Karpas-422 (cell line): ENCODE data around the gene GPSM1. TPM values are rescaled to one million over a fixed set of nuclear protein-coding genes. Genes with fewer than 3 reads are reported as not detected.

Experiments
- DNase-seq: peaks from one replicate; pipeline ENCODE4 v3.0.0-alpha.2; 2015
- H2AFZ ChIP-seq: fragments of 200-600 bp; sonication (generic); 2 replicates; pipeline ENCODE4 v1.6.1; 2014; ENCODE audit warnings: antibody characterized with exemption, low read length, mixed read lengths
- H3K27ac ChIP-seq: fragments of 200-600 bp; sonication (generic); 2 replicates; pipeline ENCODE4 v1.5.1; 2014; ENCODE audit warnings: mild to moderate bottlenecking, low read length, moderate library complexity
- H3K27me3 ChIP-seq: fragments of 200-600 bp; sonication (generic); 2 replicates; pipeline ENCODE4 v1.6.1; 2014; ENCODE audit warnings: low read length, mixed read lengths
- H3K36me3 ChIP-seq: fragments of 200-600 bp; sonication (generic); 2 replicates; pipeline ENCODE4 v1.6.1; 2014; ENCODE audit warnings: low read length, mixed read lengths; ENCODE audit not compliant: insufficient read depth
- H3K4me1 ChIP-seq: fragments of 200-600 bp; sonication (generic); 2 replicates; pipeline ENCODE4 v1.6.1; 2014; ENCODE audit warnings: mild to moderate bottlenecking, low read length, mixed read lengths
- H3K4me2 ChIP-seq: fragments of 200-600 bp; sonication (generic); 2 replicates; pipeline ENCODE4 v1.6.1; 2014; ENCODE audit warnings: low read length, low read depth, mild to moderate bottlenecking; ENCODE audit not compliant: poor library complexity, severe bottlenecking
- H3K4me3 ChIP-seq: fragments of 200-600 bp; sonication (generic); 2 replicates; pipeline ENCODE4 v1.5.1; 2014; ENCODE audit warnings: mild to moderate bottlenecking, antibody characterized with exemption, low read length, mixed read lengths
- H3K79me2 ChIP-seq: fragments of 200-600 bp; sonication (generic); 2 replicates; pipeline ENCODE4 v1.6.1; 2014; ENCODE audit warnings: mild to moderate bottlenecking, low read length, mixed read lengths
- H3K9ac ChIP-seq: fragments of 200-600 bp; sonication (generic); 2 replicates; pipeline ENCODE4 v1.6.0; 2014; ENCODE audit warnings: low read length
- H3K9me2 ChIP-seq: fragments of 200-600 bp; sonication (generic), shearing (Covaris generic); replicated peaks from 2 replicates; pipeline ENCODE4 v1.6.0; 2014; ENCODE audit warnings: mild to moderate bottlenecking, low read length, moderate library complexity; ENCODE audit not compliant: insufficient read depth
- H3K9me3 ChIP-seq: fragments of 300-700, 200-600 bp; sonication (generic); 2 replicates; pipeline ENCODE4 v1.6.1; 2014; ENCODE audit warnings: low read length, mixed read lengths
- H4K20me1 ChIP-seq: fragments of 200-600 bp; sonication (generic); 2 replicates; pipeline ENCODE4 v1.6.1; 2014; ENCODE audit warnings: mild to moderate bottlenecking, antibody characterized with exemption, low read length, low read depth; ENCODE audit not compliant: insufficient read depth
- total RNA-seq: library from RNA; depleted of rRNA; stranded (reverse); fragments of >200 nt; shearing (Covaris generic); gene quantifications from 2 replicates; pipeline ENCODE4 v1.2.3, GENCODE V29; 2014; ENCODE audit warnings: low replicate concordance

The GPSM1 gene
- total RNA-seq, 1 experiment from 2014 or later, result 11.7 TPM

DNA sequence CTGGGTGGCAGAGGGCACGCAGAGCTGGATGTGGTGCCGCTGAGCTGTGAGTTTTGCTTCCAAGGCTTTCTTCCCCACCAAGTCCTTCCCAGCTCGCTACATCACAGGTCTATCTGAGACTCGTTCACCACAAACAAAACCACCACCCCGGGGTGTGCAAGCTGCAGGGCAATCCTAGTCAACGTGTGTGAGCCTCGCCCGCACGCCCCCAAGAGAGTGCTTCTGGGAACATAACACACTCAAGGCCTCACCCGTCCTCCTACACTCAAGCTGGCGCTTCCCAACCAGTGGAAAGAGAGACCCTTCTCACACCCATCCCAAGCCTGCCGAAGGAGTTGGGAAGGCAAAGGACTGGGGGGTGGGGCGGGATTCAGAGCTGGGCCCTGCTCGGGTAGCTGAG, 62.1 kb downstream of the GPSM1 start:
- no peaks in the 10 kb centered on the region for H3K27me3 ChIP-seq
- H3K9me2 ChIP-seq, result no peaks in the 10 kb centered on the region
- H3K27ac ChIP-seq, result no peak overlapping the region
- no peaks in the 10 kb centered on the region for H3K79me2 ChIP-seq
- no peaks in the 10 kb centered on the region for H3K4me1 ChIP-seq
- no peak for DNase-seq
- no peak overlapping the region for H3K4me3 ChIP-seq
- no peak overlapping the region for H2AFZ ChIP-seq
- no peak overlapping the region for H3K4me2 ChIP-seq
- no peaks in the 10 kb centered on the region for H3K9me3 ChIP-seq
- H3K36me3 ChIP-seq, result peaks cover 17% of the 10 kb centered on the region; the same call in 1 of the 2 replicates
- no peak overlapping the region for H3K9ac ChIP-seq
- H4K20me1 ChIP-seq, result 0 out of 2 replicates have a peak, but pooled peaks cover 5% of the 10 kb centered on the region

DNA sequence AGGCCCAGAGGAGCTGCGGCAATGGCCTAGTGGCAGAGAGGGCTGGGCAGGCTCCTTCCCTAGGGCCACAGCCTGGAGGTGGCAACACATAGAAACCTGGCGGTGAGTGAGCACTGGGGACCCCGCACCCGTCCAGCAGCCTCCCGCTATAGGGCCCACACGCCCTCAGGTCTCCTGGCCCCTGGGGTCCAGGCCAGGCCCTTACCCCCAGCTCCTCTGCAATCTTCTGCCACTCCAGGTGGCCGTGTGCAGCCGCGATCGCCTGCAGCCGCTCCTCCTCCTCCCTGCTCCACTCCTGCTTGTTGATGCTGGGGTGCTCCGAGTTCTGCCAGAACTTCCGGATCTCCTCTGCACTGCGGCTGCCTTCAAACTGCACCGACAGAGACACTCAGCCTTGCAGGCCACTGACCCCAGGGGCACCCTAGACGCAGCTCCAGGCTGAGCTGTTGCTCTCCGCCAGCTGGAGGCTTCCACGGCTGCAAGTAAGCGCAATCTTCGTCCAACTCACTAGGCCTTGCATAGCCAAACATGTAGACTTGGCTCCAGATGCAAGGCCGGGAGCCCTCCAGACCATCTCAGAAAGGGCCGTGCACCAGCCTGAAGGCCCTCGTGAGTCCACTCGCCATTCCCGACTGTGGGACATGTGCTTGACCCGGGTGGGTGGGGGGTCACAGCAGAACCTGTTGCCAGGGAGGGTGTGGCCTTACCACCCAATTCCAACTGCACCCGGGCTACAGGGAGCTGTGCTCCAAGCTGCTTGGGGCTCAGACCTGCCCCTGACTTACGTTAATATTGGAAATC, 64.6 kb downstream of the GPSM1 start:
- H3K4me1 ChIP-seq, result no peaks in the 10 kb centered on the region
- H3K79me2 ChIP-seq, result no peaks in the 10 kb centered on the region
- H3K9ac ChIP-seq, result no peak overlapping the region
- H2AFZ ChIP-seq, result no peak overlapping the region
- no peaks in the 10 kb centered on the region for H3K27me3 ChIP-seq
- H3K36me3 ChIP-seq, result peaks cover 17% of the 10 kb centered on the region
- no peaks in the 10 kb centered on the region for H3K9me2 ChIP-seq
- no peaks in the 10 kb centered on the region for H4K20me1 ChIP-seq
- no peak overlapping the region for H3K4me2 ChIP-seq
- no peak for DNase-seq
- H3K9me3 ChIP-seq, result no peaks in the 10 kb centered on the region
- no peak overlapping the region for H3K27ac ChIP-seq
- no peak overlapping the region for H3K4me3 ChIP-seq

DNA sequence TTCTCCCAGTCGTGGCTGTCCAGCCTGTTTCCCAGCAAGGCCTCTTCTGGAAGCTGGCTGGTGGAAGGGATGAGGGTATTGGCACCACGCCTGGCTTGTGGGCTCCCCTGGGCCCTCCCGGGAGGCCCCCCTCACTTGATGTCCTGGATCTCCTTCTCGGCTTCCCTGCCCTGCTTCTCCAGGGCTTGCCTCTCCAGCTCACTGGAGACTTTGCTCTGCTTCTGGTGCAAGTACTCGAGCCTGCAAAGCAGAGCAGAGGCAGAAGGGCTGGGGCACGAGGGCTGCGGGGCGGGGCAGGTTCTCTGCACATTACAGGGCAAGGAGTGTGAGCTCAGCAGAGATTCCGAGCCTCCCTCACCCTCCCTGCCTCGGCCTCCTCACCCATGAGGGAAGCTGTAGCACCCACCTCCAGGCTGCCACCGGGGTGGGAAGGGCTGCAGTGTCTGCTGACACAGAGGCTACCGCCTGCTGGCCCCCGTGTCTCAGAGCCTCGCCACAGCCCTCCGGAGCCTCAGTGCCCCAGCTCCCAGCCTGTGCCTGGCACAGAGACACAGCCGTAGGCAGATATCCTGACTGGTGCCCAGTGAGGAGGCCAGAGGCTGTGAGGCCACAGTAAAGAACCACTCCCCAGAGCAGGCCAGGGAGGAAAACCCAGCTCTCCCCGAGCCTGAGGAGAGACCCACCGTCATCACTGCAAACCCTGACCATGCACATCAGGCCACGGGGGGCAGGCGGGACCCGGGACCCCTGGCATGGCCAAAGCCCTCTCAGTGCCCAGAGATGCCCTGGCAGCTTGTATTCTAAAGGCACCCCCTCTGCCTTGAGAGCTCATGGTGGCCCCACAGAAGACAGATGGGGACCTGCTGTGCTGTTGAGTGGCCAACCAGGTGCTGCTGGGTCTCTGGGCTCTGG, 65.5 kb downstream of the GPSM1 start:
- Histone ChIP-seq H3K27me3 (no peaks in the 10 kb centered on the region), H4K20me1 (no peaks in the 10 kb centered on the region), H2AFZ (no peak overlapping the region), H3K4me3 (no peak overlapping the region), H3K27ac (no peak overlapping the region), H3K36me3 (peaks cover 20% of the 10 kb centered on the region), H3K4me1 (no peaks in the 10 kb centered on the region), H3K9ac (no peak overlapping the region), H3K4me2 (no peak overlapping the region), H3K9me2 (no peaks in the 10 kb centered on the region), H3K9me3 (no peaks in the 10 kb centered on the region), H3K79me2 (peaks cover 2% of the 10 kb centered on the region)
- no peak for DNase-seq

DNA sequence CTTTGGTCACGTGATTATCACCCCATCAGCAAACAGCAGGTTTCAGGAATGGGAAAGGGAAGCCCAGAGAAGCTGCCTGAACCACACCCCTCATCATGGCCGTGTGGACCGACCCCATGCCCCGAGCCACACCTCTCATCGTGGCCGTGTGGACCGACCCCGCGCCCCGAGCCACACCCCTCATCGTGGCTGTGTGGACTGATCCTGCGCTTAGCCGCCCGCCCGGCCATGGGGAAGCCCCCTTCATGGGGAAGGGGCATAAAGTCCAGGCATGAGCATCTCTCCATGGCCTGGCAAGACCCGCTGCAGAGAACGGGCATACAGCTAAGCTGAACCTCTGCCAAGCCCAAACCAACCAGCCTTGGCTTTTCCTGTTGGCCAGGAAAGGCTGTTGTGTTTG, 66.2 kb downstream of the GPSM1 start:
- no peaks in the 10 kb centered on the region for H3K27me3 ChIP-seq
- peaks cover 19% of the 10 kb centered on the region for H3K36me3 ChIP-seq
- peaks cover 5% of the 10 kb centered on the region for H3K4me1 ChIP-seq
- no peak overlapping the region for H3K4me3 ChIP-seq
- H3K9me2 ChIP-seq, result no peaks in the 10 kb centered on the region
- H3K4me2 ChIP-seq, result no peak overlapping the region
- H3K79me2 ChIP-seq, result peaks cover 9% of the 10 kb centered on the region
- no peak for DNase-seq
- H3K9me3 ChIP-seq, result no peaks in the 10 kb centered on the region
- no peak overlapping the region for H3K9ac ChIP-seq
- peaks cover 5% of the 10 kb centered on the region; the same call in 1 of the 2 replicates for H4K20me1 ChIP-seq
- H2AFZ ChIP-seq, result no peak overlapping the region
- H3K27ac ChIP-seq, result no peak overlapping the region

DNA sequence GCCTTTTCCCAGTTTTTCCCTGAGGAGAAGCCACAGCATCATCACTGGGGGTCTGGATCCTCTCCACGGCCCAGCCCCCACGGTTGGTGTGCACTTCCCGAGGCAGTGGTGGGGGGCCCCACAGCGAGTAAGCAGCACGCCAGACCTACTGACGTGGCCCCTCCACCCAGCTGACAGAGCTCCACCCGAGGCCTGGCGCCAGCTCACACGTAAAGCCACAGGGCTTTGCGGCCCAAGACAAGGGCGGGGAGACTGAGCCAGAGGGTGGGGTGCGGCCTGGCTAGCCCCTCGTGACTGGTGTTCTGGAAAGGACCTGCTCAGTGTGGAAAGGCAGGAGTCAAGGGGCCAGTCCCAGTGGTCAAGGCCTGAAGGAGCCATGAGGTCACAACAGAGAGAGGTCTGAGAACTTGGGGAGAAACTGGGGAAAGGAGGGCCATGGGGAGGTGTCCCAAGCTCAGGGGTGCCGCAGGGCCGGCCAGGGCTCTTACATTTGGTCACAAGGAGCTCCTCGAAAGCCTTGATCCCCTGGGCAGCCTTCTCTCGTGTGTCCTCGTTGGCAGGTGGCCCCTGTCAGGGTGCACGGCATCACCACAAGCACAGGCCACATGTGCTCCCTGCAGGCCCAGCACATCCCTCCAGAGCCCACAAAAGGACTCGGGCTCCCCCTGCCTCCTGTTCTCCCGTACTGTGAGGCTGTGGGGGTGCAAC, 67.1 kb downstream of the GPSM1 start:
- H3K9me2 ChIP-seq, result no peaks in the 10 kb centered on the region
- H3K27me3 ChIP-seq, result no peaks in the 10 kb centered on the region
- no peak for DNase-seq
- H3K36me3 ChIP-seq, result peaks cover 21% of the 10 kb centered on the region
- no peak overlapping the region for H3K4me3 ChIP-seq
- peaks cover 11% of the 10 kb centered on the region for H3K4me1 ChIP-seq
- H4K20me1 ChIP-seq, result peaks cover 14% of the 10 kb centered on the region; the same call in 1 of the 2 replicates
- H3K27ac ChIP-seq, result no peak overlapping the region
- H2AFZ ChIP-seq, result no peak overlapping the region
- peaks cover 19% of the 10 kb centered on the region for H3K79me2 ChIP-seq
- no peak overlapping the region for H3K4me2 ChIP-seq
- H3K9ac ChIP-seq, result no peak overlapping the region
- H3K9me3 ChIP-seq, result no peaks in the 10 kb centered on the region

DNA sequence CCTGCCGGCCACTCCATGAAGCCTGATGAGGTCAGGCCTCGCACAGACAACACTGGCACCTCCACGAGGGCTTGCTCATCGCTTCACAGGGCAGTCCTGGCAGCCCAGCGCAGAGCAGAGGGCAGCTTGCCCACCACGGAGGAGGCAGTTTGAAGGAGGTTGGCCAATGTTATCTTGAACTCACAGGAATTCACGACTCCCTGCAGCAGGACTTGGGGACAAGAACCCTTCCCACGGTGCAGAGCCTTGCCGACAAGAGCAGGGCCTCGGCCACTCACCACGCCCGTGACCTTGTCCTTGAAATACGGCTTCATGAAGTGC, 67.6 kb downstream of the GPSM1 start:
- H3K27me3 ChIP-seq, result no peaks in the 10 kb centered on the region
- peaks cover 21% of the 10 kb centered on the region for H3K36me3 ChIP-seq
- DNase-seq, result no peak
- no peaks in the 10 kb centered on the region for H3K9me3 ChIP-seq
- H3K27ac ChIP-seq, result no peak overlapping the region
- peaks cover 11% of the 10 kb centered on the region for H3K4me1 ChIP-seq
- no peaks in the 10 kb centered on the region for H3K9me2 ChIP-seq
- H4K20me1 ChIP-seq, result peaks cover 17% of the 10 kb centered on the region; the same call in 1 of the 2 replicates
- no peak overlapping the region for H3K9ac ChIP-seq
- H3K79me2 ChIP-seq, result peaks cover 24% of the 10 kb centered on the region
- no peak overlapping the region for H3K4me3 ChIP-seq
- H2AFZ ChIP-seq, result no peak overlapping the region
- no peak overlapping the region for H3K4me2 ChIP-seq

DNA sequence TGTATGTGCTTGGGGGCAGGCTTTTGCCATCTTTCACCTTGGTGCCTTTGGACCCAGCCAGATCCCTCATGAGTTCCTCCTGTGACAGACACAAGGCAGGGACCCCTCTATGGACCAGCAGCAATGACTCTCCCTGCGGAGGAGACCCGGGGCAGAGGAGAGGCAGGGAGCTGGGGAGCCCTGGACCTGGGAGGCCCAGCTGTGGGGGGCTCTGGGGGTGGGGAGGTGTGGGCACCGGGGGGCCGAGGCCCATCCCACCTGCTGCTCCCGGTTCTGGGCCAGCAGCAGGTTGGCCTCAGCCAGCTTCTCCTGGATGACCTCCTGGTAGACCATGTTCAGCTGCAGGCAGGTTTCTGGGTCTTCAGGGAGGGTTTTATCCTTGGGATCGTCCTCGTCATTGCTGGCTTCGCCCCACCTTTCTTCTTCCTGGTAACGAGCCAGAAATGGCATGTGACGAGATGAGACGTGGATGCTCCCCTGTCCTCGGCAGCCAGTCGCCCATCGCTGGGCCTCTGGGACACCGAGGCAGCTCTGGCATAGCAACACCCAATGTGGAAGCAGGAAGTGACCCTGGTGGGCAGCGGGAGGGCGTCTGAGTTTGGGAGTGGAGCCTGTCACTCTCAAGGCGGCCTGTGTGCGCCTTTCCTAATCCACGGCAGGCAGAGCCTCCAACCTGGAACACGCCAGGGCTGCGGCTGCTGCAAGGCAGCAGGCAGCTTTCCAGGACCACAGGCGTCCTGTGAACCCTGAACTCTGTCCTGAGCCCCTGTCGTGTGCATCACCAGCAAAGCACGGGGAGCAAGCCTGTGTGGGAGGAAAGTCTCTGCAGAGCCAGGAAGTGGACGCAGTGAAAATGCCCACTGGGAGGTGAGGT, 68.2 kb downstream of the GPSM1 start:
- H3K4me3 ChIP-seq, result no peak overlapping the region
- H3K4me2 ChIP-seq, result no peak overlapping the region
- H3K9ac ChIP-seq, result no peak overlapping the region
- H3K4me1 ChIP-seq, result peaks cover 16% of the 10 kb centered on the region
- peaks cover 21% of the 10 kb centered on the region for H3K36me3 ChIP-seq
- no peak overlapping the region for H2AFZ ChIP-seq
- H4K20me1 ChIP-seq, result peaks cover 17% of the 10 kb centered on the region; the same call in 1 of the 2 replicates
- DNase-seq, result no peak
- H3K9me3 ChIP-seq, result no peaks in the 10 kb centered on the region
- no peaks in the 10 kb centered on the region for H3K9me2 ChIP-seq
- H3K27me3 ChIP-seq, result no peaks in the 10 kb centered on the region
- H3K27ac ChIP-seq, result no peak overlapping the region
- H3K79me2 ChIP-seq, result peaks cover 24% of the 10 kb centered on the region
